Uterus (tissue), 4 donors: Measurements from ENCODE around the gene ESPL1. TPM values are rescaled to one million over a fixed set of nuclear protein-coding genes. Genes with fewer than 3 reads are reported as not detected.
A peak's percentile ranks its signal among the peaks of the same experiment; 100 is the strongest.

Experiments used
- DNase-seq, 2 donors: peaks; one replicate each; pipeline ENCODE4 v3.0.0-alpha.2; 2019 to 2020
- H3K27ac ChIP-seq, 2 donors: fragments of 200-600 bp; sonication (generic); 1 replicate in 1 of 2; 2 replicates in 1 of 2; pipeline ENCODE4 v1.5.1; 2016 to 2018
- H3K27me3 ChIP-seq, 2 donors: fragments of 200-600 bp; sonication (generic); one replicate each; pipeline ENCODE4 v1.5.1; 2018 to 2019; ENCODE audit warnings: control low read depth in 1 of 2
- H3K36me3 ChIP-seq, 2 donors: fragments of 200-600 bp; sonication (generic); one replicate each; pipeline ENCODE4 v1.5.1; 2019; ENCODE audit warnings: control low read depth in 1 of 2
- H3K4me1 ChIP-seq, 2 donors: fragments of 200-600 bp; sonication (generic); one replicate each; pipeline ENCODE4 v1.5.1; 2018 to 2019; ENCODE audit warnings: control low read depth in 1 of 2
- H3K4me3 ChIP-seq, 2 donors: fragments of 200-600 bp; sonication (generic); 1 replicate in 1 of 2; 2 replicates in 1 of 2; pipeline ENCODE4 v1.5.1; 2018 to 2019; ENCODE audit warnings: mild to moderate bottlenecking in 1 of 2
- H3K9me3 ChIP-seq, 2 donors: fragments of 200-600 bp; sonication (generic); one replicate each; pipeline ENCODE4 v1.5.1; 2019; ENCODE audit warnings: control low read depth in 1 of 2
- POLR2A ChIP-seq, 2 donors: fragments of 450-650 bp; IDR thresholded peaks; one replicate each; pipeline ENCODE4 v1.6.1; 2016; ENCODE audit warnings: antibody characterized with exemption in 2 of 2, mild to moderate bottlenecking in 1 of 2, moderate library complexity in 1 of 2
- intact Hi-C: fragments of 100-400 bp; cut with DNase I; formaldehyde crosslinking; loops from one replicate; pipeline ENCODE4 v1.15.1; 2023; ENCODE audit warnings: low total_unique reads
- total RNA-seq, 4 donors: library from RNA; depleted of rRNA in 3 of 4; stranded (reverse); fragments of >200 nt in 3 of 4; gene quantifications; one replicate each; pipeline versions ENCODE4 v1.1.0 to v1.2.4, GENCODE V29; 2014 to 2023
- TF ChIP-seq, protein P1 (sequence below), 4 experiments: fragments of 200-600 bp in 2 of 4; fragments of 450-650 bp in 2 of 4; sonication (generic) in 2 of 4; IDR thresholded peaks; one replicate each; pipeline ENCODE4 v1.5.1; 2016 to 2019; ENCODE audit warnings: antibody characterized with exemption in 4 of 4, mild to moderate bottlenecking in 2 of 4, moderate library complexity in 1 of 4
- donor health status: DM: yes; HTN: yes; CAD: no.

The ESPL1 gene
- total RNA-seq, 4 donors from 2014 or later: 0.12 to 4.5 TPM; not detected in 2

DNA sequence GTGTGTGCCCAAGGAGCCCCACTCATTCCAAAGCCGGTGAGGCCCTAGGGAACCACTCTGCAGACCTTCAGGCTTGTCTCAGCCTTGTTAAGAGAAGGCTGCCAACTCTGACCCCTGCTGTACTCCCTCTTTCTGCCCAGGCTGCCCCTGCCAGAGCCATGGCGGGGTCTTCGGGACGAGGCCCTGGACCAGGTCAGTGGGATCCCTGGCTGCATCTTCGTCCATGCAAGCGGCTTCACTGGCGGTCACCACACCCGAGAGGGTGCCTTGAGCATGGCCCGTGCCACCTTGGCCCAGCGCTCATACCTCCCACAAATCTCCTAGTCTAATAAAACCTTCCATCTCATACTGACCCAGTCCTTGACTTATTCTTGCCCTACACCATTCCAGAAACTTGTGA, 38.7 kb downstream of the ESPL1 start:
- TF ChIP-seq, protein P1, sequence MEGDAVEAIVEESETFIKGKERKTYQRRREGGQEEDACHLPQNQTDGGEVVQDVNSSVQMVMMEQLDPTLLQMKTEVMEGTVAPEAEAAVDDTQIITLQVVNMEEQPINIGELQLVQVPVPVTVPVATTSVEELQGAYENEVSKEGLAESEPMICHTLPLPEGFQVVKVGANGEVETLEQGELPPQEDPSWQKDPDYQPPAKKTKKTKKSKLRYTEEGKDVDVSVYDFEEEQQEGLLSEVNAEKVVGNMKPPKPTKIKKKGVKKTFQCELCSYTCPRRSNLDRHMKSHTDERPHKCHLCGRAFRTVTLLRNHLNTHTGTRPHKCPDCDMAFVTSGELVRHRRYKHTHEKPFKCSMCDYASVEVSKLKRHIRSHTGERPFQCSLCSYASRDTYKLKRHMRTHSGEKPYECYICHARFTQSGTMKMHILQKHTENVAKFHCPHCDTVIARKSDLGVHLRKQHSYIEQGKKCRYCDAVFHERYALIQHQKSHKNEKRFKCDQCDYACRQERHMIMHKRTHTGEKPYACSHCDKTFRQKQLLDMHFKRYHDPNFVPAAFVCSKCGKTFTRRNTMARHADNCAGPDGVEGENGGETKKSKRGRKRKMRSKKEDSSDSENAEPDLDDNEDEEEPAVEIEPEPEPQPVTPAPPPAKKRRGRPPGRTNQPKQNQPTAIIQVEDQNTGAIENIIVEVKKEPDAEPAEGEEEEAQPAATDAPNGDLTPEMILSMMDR (IDR thresholded peaks at IDR 0.05): no peak
- no peak for TF ChIP-seq POLR2A (IDR thresholded peaks at IDR 0.05)
- H3K27me3 ChIP-seq: no peaks in the 10 kb centered on the region
- no peak overlapping the region for H3K4me3 ChIP-seq
- no peaks in the 10 kb centered on the region for H3K36me3 ChIP-seq
- no peaks in the 10 kb centered on the region for H3K9me3 ChIP-seq
- H3K27ac ChIP-seq: no peak overlapping the region
- H3K4me1 ChIP-seq: no peaks in the 10 kb centered on the region
- DNase-seq: no peak
- intact Hi-C loops: no loop called here

DNA sequence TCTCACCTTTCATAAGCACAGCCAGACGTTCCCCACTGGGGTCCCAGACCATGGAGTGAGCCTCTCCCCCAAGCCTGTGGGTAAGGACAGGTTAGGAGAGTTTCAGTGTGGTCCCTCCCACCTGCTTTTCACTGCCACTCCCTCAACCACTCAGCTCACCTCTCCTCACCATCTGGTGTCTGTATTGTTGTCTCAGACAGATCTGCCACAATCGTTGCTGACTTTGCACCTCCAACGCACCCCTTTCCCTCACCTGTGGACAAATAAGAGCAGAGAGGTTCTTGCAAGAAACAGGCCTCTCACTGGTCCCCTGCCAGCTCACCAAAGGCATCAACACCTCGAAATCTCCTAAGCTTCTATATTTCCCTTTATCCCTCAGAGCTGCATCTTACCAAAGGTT, 40.2 kb downstream of the ESPL1 start:
- Histone ChIP-seq H3K9me3 (no peaks in the 10 kb centered on the region), H3K36me3 (no peaks in the 10 kb centered on the region), H3K27ac (no peak overlapping the region), H3K4me1 (no peaks in the 10 kb centered on the region), H3K4me3 (no peak overlapping the region), H3K27me3 (no peaks in the 10 kb centered on the region)
- no peak for DNase-seq
- no peak for TF ChIP-seq POLR2A (IDR thresholded peaks at IDR 0.05)
- TF ChIP-seq, protein P1 (IDR thresholded peaks at IDR 0.05): no peak
- intact Hi-C loops: no loop called here

DNA sequence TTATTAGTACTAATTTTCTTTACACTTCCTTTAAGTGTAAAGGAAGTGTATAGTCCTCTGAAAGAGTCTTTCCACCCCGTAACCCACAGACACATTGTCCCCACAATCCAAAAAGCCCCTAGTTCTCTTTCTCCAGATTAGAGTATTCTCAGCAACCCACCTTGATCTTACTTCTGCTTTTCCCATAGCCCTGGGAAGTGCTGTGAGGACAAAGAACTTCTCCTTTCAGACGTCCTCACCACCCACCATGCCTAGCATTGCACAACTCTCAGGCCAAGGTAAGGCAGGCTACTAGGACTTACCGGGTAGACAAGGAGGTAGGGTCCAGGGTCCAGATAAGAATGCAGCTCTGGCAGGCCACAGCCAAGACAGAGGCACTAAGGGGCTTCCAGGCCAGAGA, 45.9 kb downstream of the ESPL1 start:
- H3K36me3 ChIP-seq: no peaks in the 10 kb centered on the region
- H3K27me3 ChIP-seq: no peaks in the 10 kb centered on the region
- no peak for DNase-seq
- H3K27ac ChIP-seq: no peak overlapping the region
- H3K4me1 ChIP-seq: no peaks in the 10 kb centered on the region
- TF ChIP-seq, protein P1 (IDR thresholded peaks at IDR 0.05): no peak
- TF ChIP-seq POLR2A (IDR thresholded peaks at IDR 0.05): no peak
- intact Hi-C loops: no loop called here
- no peak overlapping the region for H3K4me3 ChIP-seq
- no peaks in the 10 kb centered on the region for H3K9me3 ChIP-seq

DNA sequence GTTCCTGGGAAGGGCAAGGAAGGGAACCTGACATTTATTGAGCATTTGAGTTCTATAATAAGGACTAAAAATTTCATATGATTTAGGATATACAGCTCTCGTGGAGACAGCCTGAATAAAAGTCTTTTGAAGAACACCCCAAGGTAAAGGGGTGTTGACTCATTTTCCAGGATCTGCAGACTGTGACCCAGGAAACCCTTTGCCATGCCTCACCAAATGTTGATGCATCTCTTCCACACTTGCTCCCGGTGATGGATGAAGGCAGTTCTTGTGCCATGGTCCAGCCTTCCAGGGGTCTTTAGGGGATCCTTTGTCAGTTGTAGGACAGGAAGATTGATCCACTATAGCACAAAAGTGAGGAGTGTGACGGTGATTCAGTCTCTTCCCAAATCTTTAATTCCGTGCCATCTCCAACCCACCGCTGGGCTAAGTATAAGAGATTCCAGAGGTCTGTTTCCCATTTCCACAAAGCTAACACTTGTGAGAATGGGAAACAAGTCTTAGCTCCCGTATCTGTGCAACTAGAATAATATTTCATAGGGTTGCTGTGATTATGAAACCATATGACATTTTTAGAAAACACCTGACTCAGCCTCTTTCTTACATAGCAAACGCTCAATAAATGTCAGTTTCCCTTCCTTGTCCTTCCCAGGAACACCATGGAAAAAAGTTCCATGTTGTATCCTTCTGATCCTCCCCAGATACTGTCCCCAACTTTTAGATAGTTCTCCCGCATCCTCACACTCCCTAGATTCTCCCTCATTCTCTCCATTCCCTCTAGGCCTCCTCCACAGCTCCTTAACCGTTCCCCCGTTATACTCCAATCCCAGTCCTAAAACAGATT, 52.5 kb downstream of the ESPL1 start:
- TF ChIP-seq, protein P1 (IDR thresholded peaks at IDR 0.05): no peak
- no peak for TF ChIP-seq POLR2A (IDR thresholded peaks at IDR 0.05)
- Histone ChIP-seq H3K9me3 (no peaks in the 10 kb centered on the region), H3K4me3 (peak overlapping the region; percentile 52 to 71), H3K27me3 (no peaks in the 10 kb centered on the region), H3K36me3 (no peaks in the 10 kb centered on the region), H3K27ac (peak overlapping the region; percentile 88 to 89), H3K4me1 (peaks cover 0 to 3% of the 10 kb centered on the region in 2 donors)
- intact Hi-C loops: no loop called here
- no peak for DNase-seq

DNA sequence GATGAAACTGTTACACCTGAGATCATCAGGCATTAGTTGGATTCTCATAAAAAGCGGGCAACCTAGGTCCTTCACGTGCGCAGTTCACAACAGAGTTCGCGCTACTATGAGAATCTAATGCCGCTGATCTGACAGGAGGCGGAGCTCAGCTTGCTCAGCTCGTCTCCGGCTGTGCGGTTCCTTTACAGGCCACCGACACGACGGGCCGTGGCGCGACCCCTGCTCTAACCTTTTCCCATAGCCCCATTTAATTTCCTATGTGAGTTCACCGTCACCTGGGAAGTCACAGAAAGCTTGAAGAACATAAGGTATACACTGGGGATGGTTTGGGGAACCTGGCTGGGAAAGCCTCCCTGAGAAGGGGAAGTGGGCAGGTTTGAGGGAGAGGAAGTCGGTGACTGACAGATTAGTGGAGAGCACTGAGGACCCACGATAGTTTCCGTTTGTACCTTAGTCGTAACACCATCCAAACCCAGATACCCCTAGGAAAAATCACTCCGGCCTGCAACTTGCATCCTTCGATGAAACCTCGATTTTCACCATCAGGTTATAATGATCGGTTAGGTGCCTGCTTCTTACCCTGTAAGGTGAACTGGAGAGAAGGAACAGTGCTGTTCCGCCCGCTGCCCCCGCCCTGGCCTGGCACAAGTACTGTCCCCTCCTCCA, 56.1 kb downstream of the ESPL1 start:
- DNase-seq: peak; percentile 28 to 38
- no peak for TF ChIP-seq POLR2A (IDR thresholded peaks at IDR 0.05)
- TF ChIP-seq, protein P1 (IDR thresholded peaks at IDR 0.05): no peak
- Histone ChIP-seq H3K9me3 (no peaks in the 10 kb centered on the region), H3K4me3 (peak overlapping the region; percentile 67 to 70), H3K27me3 (no peaks in the 10 kb centered on the region), H3K27ac (peak overlapping the region; percentile 95 to 99), H3K36me3 (no peaks in the 10 kb centered on the region), H3K4me1 (peaks cover 0 to 3% of the 10 kb centered on the region in 2 donors)
- intact Hi-C loops: no loop called here
